Measurements from ENCODE around the gene TFAP2B. TPM values are rescaled to one million over a fixed set of nuclear protein-coding genes. Genes with fewer than 3 reads are reported as not detected.

Gene TFAP2B
- polyA plus RNA-seq, 1 donor from 2014 or later: not detected

- Histone ChIP-seq H3K9me2 (ENCODE audit: insufficient read depth, low read length) (no peaks in the 10 kb centered on the region), H2AFZ (ENCODE audit: low read depth, low read length) (no peak overlapping the region), H3K9ac (ENCODE audit: low read length) (no peak overlapping the region), H3K4me2 (ENCODE audit: low read length) (no peak overlapping the region), H3K79me2 (replicated peaks; ENCODE audit: insufficient read depth, low read length) (no peaks in the 10 kb centered on the region), H4K20me1 (ENCODE audit: insufficient read depth) (no peaks in the 10 kb centered on the region), H3F3A (ENCODE audit: insufficient read depth, low read length, poor library complexity, severe bottlenecking) (no peaks in the 10 kb centered on the region), H3K27ac (ENCODE audit: low read length) (no peak overlapping the region), H3K4me3 (ENCODE audit: low read length) (no peak overlapping the region), H3K36me3 (ENCODE audit: insufficient read depth, low read length) (no peaks in the 10 kb centered on the region), H3K9me3 (ENCODE audit: low read length) (no peaks in the 10 kb centered on the region), H3K27me3 (ENCODE audit: insufficient read depth, low read depth, low read length) (no peaks in the 10 kb centered on the region)
- TF ChIP-seq, protein P1, sequence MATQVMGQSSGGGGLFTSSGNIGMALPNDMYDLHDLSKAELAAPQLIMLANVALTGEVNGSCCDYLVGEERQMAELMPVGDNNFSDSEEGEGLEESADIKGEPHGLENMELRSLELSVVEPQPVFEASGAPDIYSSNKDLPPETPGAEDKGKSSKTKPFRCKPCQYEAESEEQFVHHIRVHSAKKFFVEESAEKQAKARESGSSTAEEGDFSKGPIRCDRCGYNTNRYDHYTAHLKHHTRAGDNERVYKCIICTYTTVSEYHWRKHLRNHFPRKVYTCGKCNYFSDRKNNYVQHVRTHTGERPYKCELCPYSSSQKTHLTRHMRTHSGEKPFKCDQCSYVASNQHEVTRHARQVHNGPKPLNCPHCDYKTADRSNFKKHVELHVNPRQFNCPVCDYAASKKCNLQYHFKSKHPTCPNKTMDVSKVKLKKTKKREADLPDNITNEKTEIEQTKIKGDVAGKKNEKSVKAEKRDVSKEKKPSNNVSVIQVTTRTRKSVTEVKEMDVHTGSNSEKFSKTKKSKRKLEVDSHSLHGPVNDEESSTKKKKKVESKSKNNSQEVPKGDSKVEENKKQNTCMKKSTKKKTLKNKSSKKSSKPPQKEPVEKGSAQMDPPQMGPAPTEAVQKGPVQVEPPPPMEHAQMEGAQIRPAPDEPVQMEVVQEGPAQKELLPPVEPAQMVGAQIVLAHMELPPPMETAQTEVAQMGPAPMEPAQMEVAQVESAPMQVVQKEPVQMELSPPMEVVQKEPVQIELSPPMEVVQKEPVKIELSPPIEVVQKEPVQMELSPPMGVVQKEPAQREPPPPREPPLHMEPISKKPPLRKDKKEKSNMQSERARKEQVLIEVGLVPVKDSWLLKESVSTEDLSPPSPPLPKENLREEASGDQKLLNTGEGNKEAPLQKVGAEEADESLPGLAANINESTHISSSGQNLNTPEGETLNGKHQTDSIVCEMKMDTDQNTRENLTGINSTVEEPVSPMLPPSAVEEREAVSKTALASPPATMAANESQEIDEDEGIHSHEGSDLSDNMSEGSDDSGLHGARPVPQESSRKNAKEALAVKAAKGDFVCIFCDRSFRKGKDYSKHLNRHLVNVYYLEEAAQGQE (IDR thresholded peaks at IDR 0.05; ENCODE audit: borderline replicate concordance): no peak
- TF ChIP-seq SMC3 (conservative IDR thresholded peaks at IDR 0.05; ENCODE audit: poor library complexity) (peak; percentile 86), RAD21 (conservative IDR thresholded peaks at IDR 0.05) (peak; percentile 81), POLR2AphosphoS5 (IDR thresholded peaks at IDR 0.05) (no peak)
- TF ChIP-seq, protein P2, sequence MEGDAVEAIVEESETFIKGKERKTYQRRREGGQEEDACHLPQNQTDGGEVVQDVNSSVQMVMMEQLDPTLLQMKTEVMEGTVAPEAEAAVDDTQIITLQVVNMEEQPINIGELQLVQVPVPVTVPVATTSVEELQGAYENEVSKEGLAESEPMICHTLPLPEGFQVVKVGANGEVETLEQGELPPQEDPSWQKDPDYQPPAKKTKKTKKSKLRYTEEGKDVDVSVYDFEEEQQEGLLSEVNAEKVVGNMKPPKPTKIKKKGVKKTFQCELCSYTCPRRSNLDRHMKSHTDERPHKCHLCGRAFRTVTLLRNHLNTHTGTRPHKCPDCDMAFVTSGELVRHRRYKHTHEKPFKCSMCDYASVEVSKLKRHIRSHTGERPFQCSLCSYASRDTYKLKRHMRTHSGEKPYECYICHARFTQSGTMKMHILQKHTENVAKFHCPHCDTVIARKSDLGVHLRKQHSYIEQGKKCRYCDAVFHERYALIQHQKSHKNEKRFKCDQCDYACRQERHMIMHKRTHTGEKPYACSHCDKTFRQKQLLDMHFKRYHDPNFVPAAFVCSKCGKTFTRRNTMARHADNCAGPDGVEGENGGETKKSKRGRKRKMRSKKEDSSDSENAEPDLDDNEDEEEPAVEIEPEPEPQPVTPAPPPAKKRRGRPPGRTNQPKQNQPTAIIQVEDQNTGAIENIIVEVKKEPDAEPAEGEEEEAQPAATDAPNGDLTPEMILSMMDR (IDR thresholded peaks at IDR 0.05; ENCODE audit: poor library complexity, severe bottlenecking): peak; percentile 82
Measured at GRCh38 chr6:50791900-50792508, 26.7 kb upstream of the TFAP2B start.

DNA sequence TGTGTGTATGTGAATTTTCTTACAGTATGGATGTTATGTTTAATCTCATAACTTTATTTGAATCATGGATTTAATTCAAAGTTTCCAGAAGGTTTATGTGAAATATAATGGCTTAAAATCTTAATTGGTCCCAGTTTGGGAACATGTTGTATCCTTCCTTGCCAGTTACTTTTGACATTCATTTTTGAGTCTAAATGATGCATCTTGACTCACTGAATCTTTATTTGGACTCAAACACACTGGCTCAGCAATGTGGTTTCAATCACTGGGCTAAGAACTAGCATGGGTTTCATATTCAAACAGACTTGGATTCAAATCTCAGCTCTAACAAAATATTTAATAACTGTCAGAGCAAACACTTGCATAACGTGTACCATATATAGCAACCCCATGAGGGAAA is 25.9 kb upstream of the TFAP2B start:
- Histone ChIP-seq H3K4me2 (ENCODE audit: low read length) (no peak overlapping the region), H3K27ac (ENCODE audit: low read length) (no peak overlapping the region), H3K27me3 (ENCODE audit: insufficient read depth, low read depth, low read length) (no peaks in the 10 kb centered on the region), H3K9ac (ENCODE audit: low read length) (no peak overlapping the region), H3K36me3 (ENCODE audit: insufficient read depth, low read length) (no peaks in the 10 kb centered on the region), H3K79me2 (replicated peaks; ENCODE audit: insufficient read depth, low read length) (no peaks in the 10 kb centered on the region), H2AFZ (ENCODE audit: low read depth, low read length) (no peak overlapping the region), H4K20me1 (ENCODE audit: insufficient read depth) (no peaks in the 10 kb centered on the region), H3F3A (ENCODE audit: insufficient read depth, low read length, poor library complexity, severe bottlenecking) (no peaks in the 10 kb centered on the region), H3K4me3 (ENCODE audit: low read length) (no peak overlapping the region), H3K9me2 (ENCODE audit: insufficient read depth, low read length) (no peaks in the 10 kb centered on the region), H3K9me3 (ENCODE audit: low read length) (no peaks in the 10 kb centered on the region)
- TF ChIP-seq, protein P1 (IDR thresholded peaks at IDR 0.05; ENCODE audit: borderline replicate concordance): no peak
- TF ChIP-seq RAD21 (conservative IDR thresholded peaks at IDR 0.05) (no peak), MXI1 (conservative IDR thresholded peaks at IDR 0.05; ENCODE audit: poor library complexity, severe bottlenecking) (no peak), EZH2 (IDR thresholded peaks at IDR 0.05; ENCODE audit: borderline replicate concordance, insufficient read depth, low read length, poor library complexity, severe bottlenecking) (no peak), TAF1 (IDR thresholded peaks at IDR 0.05; ENCODE audit: low read depth) (no peak), POLR2AphosphoS5 (IDR thresholded peaks at IDR 0.05) (no peak), SMC3 (conservative IDR thresholded peaks at IDR 0.05; ENCODE audit: poor library complexity) (no peak), EP300 (conservative IDR thresholded peaks at IDR 0.05; ENCODE audit: poor library complexity, severe bottlenecking) (no peak)
- TF ChIP-seq, protein P2 (IDR thresholded peaks at IDR 0.05; ENCODE audit: poor library complexity, severe bottlenecking): no peak

All from neural cell (in vitro differentiated cells).